Muscle of arm (tissue), 12 donors: ENCODE results near the gene PPM1E. TPM values are rescaled to one million over a fixed set of nuclear protein-coding genes. Genes with fewer than 3 reads are reported as not detected.
"Not testable (repeated sequence)": the region's sequence is repeated elsewhere in the genome, so short reads cannot be mapped to it uniquely, and the experiment has no call there.

Experiments
- DNase-seq: peaks from one replicate; pipeline ENCODE4 v3.0.0-alpha.2; 2013
- polyA plus RNA-seq, 12 donors: library from polyadenylated mRNA; unstranded; fragments of 120-200 nt; gene quantifications; one replicate each; pipeline ENCODE4 v1.2.1, GENCODE V29; 2013; ENCODE audit not compliant: insufficient read length in 12 of 12

Gene PPM1E
- polyA plus RNA-seq, 12 donors: 0.97 to 2.6 (median 1.9) TPM; not detected in 1

DNA sequence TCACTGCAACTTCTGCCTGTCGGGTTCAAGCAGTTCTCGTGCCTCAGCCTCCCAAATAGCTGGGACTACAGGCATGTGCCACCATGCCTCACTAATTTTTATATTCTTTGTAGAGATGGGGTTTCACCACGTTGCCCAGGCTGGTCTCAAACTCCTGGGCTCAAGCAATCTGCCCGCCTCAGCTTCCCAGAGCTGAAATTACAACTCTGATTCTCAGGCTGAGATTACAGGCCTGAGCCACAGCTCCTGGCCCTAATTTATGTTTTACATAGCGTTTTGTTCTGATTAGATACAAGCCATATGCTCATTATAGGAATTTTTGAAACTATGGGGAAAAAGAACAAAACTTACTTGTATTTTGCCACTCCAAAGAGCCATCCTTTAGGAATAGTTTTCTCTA is 22.8 kb downstream of the PPM1E start:
- not testable (repeated sequence) for DNase-seq

DNA sequence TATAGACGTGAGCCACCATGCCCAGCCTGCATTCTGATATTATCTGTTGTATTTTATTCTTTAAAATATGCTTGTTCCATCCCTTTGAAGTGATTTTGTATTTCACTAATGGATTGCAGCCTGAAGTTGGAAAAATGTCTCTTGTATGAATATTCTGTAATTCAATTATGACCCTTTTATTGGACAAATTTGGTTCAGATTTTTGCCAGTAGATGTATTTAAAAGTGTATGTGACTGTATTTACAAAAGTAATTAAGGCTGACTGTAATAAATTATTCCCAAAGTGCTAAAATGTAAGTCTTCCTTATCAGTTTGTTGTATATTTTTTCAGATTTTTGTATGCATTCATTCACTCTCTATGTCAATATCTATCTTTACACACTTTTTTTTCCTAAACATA is 23.8 kb downstream of the PPM1E start:
- DNase-seq: no peak

- no peak for DNase-seq
These were observed 27.7 kb downstream of the PPM1E start for GRCh38 chr17:58783380-58783779.

GRCh38 chr17:58785097-58785496 is 29.4 kb downstream of the PPM1E start:
- DNase-seq: no peak

DNA sequence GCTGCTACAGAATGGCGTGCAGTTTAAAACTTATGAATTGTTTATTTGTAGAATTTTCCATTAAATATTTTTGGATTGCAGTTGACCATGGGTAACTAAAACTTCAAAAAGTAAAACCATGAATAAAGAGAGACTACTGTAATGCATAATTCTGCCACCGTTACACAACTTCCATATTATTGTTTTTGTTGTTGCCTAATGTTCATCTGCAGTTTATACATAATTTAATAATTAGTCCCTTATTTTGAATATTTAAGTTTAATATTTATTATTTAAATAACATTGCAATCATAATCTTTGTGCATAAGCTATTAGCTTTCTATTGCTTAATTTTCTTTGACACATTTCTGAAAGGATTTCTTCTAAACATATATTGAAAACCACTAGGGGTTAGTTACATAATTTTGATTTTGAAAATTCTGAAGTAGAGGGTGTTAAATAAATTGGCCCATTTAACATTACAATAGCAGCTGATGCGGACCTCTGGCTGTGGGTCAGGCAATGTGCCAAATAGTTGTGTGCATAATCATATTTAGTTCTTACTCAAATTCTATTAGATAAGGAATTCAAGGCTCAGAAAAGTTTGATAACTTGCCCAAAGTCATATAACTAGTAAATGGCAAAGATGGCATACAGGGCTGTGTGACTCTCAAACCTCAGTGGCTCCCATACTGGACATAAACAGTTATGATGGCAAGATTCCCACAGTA is 31.1 kb downstream of the PPM1E start:
- DNase-seq: peak; percentile 1

DNA sequence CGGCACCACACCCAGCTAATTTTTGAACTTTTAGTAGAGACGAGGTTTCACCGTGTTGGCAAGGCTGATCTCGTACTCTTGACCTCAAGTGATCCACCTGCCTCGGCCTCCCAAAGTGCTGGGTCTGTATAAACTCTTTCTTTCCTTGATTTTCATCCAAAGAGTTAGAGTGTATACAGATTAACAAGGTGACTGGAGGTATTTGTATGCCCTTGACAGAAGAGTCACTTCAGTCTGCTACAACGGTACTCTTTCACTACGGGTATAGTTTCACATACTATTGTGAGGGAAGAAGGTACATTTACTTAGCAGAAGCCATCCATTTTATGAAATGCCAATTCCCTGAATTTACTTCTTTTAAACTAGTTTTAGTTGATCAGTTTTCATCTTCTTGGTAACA is 32.5 kb downstream of the PPM1E start:
- no peak for DNase-seq

DNA sequence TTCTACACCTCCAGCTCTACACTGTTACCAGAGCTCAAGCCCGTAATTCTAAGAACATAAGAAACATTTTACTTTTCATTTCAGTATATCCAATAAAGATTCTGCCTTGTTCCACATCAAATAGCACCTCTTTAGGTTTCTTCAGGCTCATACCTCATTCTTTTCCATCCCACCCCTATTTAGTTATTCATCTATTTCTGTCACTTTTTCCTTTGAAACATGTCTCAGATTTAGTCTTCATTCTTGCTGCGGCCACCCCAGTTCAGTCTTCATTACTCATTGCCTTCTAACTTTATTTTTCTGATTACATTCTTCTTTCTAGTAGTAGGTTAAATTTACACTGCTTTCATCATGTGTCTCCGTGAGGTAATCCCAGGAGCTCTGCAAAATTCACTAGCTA is 33.5 kb downstream of the PPM1E start:
- no peak for DNase-seq

GRCh38 chr17:58789831-58790230 is 34.2 kb downstream of the PPM1E start:
- no peak for DNase-seq

DNA sequence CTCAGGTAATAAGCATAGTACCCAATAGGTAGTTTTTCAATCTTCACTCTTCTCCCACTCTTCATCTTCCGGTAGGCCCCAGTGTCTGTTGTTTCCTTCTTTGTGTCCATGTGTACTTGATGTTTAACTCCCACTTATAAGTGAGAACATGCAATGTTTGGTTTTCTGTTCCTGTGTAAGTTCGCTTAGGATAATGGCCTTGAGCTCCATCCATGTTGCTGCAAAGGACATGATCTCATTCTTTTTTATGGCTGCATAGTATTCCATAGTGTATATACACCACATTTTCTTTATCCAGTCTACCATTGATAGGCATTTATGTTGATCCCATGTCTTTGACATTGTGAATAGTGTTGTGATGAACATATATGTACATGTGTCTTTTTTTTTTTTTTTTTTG is 38.9 kb downstream of the PPM1E start:
- not testable (repeated sequence) for DNase-seq

- no peak for DNase-seq
These were observed 46.5 kb downstream of the PPM1E start for GRCh38 chr17:58802188-58802587.

DNA sequence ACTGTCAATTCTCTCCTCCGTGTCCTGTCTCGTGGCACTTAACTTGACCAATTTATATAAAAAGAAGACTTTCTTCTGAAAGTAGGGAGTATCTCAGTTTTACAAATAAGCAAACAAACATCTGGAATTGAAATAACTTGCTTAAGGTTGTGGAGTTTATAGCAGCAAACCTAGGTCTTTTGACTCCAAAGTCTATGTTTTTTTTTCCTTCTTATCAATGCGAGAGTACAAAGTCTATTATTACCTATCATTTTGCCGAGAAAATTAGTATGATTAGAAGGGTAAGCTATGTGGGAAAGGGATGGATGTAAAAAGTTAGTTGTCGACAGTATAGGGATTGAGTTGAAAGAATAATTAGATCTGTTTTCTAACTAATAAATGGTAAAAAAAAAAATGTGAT is 50.4 kb downstream of the PPM1E start:
- no peak for DNase-seq

DNA sequence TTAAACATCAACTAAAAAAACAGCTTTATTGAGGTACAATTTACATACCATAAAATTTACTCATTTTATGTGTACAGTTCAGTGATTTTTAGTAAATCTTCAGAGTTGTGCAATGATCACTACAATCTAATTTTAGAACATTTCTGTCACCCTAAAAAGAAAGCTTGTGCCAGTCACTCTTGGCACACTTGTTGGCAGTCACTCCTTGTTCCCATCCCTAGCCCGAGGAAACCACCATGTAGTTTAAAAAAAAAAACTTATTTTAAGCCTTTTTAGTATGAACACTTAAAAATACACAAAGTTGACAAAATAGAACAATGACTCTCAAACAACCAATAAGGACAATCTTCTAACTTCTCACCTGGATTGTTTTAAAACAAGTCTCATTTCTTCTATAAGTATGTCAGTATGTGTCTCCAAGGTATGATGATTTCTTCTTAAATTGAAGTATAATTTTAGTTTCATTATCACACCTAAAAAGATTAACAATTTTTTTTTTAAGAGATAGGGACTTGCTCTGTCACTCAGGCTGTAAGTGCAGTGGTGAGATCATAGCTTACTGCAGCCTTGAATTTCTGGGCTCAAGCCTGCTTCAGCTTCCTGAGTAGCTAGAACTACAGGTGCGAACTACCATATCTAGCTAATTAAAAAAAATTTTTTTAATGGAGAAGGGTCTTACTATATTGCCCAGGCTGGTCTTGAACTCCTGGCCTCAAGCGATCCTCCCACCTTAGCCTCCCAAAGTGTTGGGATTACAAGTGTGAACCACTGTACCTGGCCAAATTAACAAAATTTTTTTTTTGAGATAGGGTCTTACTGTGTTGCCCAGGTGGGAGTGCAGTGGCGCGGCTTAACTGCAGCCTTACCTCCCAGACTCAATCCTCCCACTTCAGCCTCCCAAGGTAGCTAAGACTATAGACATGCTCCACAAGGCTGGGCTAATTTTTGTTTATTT is 53.2 kb downstream of the PPM1E start:
- no peak for DNase-seq

DNA sequence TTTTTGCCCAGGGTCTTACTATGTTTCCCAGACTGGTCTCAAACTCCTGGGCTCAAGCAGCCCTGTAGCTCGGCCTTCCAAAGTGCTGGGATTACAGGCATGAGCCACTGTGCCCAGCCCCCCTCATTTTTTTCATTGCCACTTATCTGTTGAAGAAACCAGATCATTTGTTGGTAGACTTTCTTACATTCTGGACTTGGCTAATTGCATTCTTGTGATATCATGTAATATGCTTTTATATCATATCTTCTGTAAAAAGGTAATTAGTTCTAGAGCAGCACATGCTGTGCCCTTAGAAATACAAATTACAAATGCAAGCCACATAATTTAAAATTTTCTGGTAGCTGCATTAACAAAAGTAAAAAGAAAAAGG is 53.9 kb downstream of the PPM1E start:
- no peak for DNase-seq

DNA sequence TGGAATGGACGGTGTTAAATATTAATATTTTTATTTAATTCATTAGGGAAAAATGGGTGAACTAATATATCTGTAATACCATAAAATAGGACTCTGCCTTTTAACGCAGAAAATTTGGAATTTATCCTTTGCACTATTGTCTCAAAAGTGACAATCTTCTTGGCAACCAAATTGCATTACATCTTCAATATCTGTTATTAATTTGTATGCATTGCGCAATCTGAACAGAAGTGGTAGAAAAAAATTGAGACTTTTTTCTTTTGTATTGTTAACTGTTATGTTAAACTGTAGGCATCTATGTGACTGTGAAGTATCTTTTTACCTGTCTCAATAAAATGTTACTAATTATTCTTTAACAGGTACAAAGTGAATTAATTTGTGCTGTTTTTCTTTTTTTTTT is 55.6 kb downstream of the PPM1E start:
- no peak for DNase-seq

DNA sequence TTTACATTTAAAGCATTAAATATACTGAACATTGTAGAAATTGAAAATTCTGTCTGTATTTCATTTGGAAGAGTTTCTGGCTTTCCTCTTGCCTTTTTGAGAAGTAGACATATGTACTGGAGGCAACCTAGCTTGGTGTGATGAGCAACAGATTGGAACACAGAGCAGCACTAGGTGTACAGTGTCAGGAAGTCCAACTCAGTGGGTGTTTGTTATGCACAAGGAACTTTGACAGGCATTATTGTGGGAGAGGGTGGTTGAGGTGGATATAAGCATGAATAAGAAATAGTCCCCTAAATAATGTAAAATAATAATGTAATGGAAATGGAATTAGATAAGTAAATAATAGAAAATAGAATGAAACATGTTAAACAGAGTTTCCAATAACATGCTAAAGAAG is 58.1 kb downstream of the PPM1E start:
- DNase-seq: no peak

- DNase-seq: no peak
These were observed 63.0 kb downstream of the PPM1E start for GRCh38 chr17:58818654-58819053.

GRCh38 chr17:58822148-58823050 is 66.7 kb downstream of the PPM1E start:
- DNase-seq: peak; percentile 1

DNA sequence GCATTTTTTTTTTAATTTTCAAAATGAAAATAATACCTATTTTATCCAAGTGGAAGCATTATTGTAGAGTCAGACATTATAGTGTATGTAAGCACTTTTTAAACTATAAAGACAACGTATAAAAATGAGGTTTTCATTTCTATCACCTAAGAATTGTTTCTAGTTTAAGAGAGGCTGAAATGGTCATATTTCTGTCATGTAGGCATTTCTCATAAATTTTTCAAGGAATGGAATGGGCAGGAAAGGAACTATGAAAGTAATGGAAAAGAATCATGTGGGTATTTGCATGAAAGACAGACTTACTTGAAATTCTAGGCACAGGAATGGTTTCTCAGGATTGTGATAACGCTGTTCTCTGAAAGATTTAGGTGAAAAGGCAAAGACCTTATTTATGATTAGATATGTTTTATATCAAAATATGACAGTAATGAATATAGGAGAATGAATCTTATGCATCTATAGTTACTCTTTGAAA is 67.4 kb downstream of the PPM1E start:
- DNase-seq: no peak

- no peak for DNase-seq
These were observed 73.6 kb downstream of the PPM1E start for GRCh38 chr17:58829172-58829637.

GRCh38 chr17:58831780-58832179 is 76.1 kb downstream of the PPM1E start:
- DNase-seq: no peak

GRCh38 chr17:58832514-58832913 is 76.9 kb downstream of the PPM1E start:
- DNase-seq: no peak

DNA sequence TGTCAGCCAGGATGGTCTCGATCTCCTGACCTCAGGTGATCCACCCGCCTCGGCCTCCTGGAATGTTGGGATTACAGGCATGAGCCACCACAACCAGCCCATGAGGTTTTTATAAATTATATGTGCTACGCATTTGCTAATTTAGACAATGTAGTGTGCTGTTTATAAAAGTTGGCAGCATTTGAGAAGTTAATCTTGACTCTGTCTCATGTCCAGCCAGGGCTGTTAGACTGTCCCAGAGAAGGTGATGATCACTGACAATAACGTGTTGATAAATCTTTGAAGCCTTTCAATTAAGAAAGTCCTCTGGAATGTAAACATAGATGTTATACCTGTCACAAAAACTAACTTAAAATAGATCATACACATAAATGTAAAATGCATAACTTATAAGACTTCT is 82.0 kb downstream of the PPM1E start:
- DNase-seq: no peak
